Fibroblast of villous mesenchyme (primary cell): ENCODE data around the gene MAP2K5. TPM values are rescaled to one million over a fixed set of nuclear protein-coding genes. Genes with fewer than 3 reads are reported as not detected.

Experiments used
- DNase-seq: peaks from one replicate; pipeline ENCODE4 v3.0.0-alpha.2; 2010; ENCODE audit warnings: low read depth
- H3K4me3 ChIP-seq: 2 replicates; pipeline ENCODE4 v1.5.1; 2011; ENCODE audit warnings: low read depth, mild to moderate bottlenecking, low read length
- CTCF ChIP-seq: IDR thresholded peaks from 2 replicates; pipeline ENCODE4 v1.5.1; 2012; ENCODE audit warnings: low read depth, mild to moderate bottlenecking, low read length; ENCODE audit not compliant: insufficient read depth
- total RNA-seq: library from RNA; depleted of rRNA; stranded (reverse); fragments of >200 nt; gene quantifications from 2 replicates; pipeline ENCODE4 v1.2.3, GENCODE V29; 2012

The MAP2K5 gene
- total RNA-seq, 1 donor, result 6.9 TPM

DNA sequence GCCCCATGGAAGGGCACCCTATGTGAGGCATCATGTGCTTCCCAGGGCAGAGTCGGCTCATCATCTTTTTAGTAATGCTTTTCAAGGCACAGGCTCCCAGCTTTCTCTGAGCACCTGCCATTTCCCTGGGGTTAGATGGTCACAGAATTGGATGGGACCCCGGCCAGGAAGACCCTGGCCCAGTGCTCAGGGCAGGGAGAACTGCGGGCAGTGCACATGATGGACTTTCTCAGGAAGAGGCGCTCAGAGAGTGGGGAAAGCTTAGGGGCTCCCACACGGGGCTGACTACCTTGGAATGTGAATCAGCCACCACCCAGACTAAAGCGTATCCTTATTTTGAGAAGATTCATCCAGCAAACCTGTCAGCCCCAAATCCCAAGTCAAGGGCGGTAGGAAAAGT is 266.3 kb downstream of the MAP2K5 start:
- no peak for TF ChIP-seq CTCF
- no peak overlapping the region for H3K4me3 ChIP-seq
- no peak for DNase-seq

- no peak overlapping the region for H3K4me3 ChIP-seq
- TF ChIP-seq CTCF, result no peak
- DNase-seq, result no peak
These were observed 266.9 kb downstream of the MAP2K5 start for GRCh38 chr15:67809441-67809840.

- TF ChIP-seq CTCF, result no peak
- no peak for DNase-seq
- no peak overlapping the region for H3K4me3 ChIP-seq
These were observed 267.4 kb downstream of the MAP2K5 start for GRCh38 chr15:67809866-67810265.

DNA sequence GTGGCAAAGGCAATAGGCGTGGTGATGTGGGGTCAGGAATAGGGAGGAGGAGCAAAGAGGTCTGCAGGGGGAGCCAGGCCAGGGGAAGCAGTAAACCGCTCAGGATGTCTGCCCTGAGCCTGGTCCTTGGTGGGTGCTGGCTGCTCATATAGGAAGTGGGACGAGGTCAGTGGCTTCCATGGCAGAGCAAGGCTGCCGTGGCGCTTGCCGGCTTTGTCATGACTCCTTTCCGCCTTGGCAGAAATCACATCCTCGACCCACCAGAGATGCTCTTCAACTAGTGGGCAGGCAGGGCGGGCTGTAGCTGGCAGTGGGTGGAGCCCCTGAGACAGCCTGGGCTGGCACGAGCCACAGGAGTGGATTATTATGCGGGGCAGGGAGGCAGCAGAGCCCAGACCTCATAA is 269.7 kb downstream of the MAP2K5 start:
- H3K4me3 ChIP-seq, result no peak overlapping the region
- TF ChIP-seq CTCF, result no peak
- no peak for DNase-seq

DNA sequence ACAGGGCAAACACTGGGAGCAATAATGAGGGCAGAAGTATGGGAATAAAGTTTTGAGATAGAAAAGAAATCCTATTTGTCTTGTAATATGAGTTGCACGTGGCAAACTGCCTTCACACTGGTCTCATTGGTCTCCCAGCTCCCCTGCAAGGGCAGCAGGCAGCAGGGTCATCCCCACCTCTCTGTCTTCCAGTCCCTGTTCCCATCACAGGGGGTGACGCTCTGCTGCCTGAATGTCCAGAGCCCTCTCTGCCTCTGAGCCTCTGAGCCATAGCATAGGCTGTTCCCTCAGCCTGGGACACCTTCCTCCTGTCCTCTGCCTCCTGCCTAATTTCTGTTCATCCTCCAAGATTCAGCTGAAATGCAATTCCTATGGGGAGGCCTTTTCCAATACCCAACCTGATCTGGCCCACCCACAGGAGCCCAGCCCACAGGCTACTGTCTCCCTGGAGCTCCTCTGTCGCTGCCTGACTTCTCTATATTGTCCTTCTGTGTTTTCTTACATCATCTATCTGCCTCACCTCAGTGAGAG is 270.7 kb downstream of the MAP2K5 start:
- H3K4me3 ChIP-seq, result no peak overlapping the region
- DNase-seq, result no peak
- TF ChIP-seq CTCF, result no peak

DNA sequence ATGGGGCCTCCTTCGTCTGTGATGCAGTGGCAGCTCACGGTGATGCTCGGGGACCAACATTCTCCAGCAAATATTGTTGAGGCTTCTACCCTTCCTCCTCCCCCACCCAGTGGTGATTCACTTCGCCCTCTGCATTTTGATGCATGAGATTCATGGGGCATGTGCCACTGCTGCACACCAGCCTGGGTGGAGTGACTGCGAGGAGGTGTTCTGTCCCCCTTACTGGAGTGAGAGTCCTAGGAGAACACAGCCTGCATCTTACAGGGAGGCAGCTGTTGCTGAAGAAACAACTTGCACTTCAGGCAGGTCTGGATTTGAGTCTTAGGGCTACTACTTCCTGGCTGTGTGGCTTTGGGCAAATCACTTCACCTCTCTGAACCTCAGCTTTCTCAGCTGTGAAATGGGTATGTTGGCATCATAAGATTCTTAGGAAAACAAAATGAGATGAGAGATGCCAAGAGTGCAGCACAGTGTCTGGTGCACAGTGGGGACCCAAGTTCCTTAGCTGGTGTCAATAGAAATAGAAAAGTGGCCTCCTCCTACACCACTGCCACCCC is 272.6 kb downstream of the MAP2K5 start:
- no peak for TF ChIP-seq CTCF
- no peak overlapping the region for H3K4me3 ChIP-seq
- DNase-seq, result no peak

GRCh38 chr15:67816668-67817067 is 274.2 kb downstream of the MAP2K5 start:
- DNase-seq, result no peak

More at GRCh38 chr15:67816668-67817067, 274.2 kb downstream of the MAP2K5 start:
- H3K4me3 ChIP-seq, result no peak overlapping the region
- TF ChIP-seq CTCF, result no peak
